Measurements from ENCODE around the gene AKAP6.
"Not testable (repeated sequence)": the region's sequence is repeated elsewhere in the genome, so short reads cannot be mapped to it uniquely, and the experiment has no call there.

The AKAP6 gene

DNA sequence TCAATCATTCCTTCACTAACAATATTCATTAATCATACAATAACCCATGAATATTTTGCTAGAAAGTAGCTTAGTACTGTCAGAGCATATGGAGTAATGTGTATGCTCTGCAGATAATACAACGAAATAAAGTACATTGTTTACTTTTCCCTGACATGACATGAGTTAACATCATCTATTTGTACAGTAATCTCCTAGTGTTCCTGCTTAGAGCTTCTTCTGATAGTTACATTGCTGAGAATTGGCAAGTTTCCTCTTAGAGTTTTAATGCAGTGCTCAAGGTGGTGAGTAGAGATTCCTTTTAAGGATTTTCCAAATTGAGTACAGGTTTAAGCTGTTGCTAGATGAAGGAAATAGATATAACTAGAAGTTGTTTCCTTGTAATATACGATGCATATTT lies 445.1 kb downstream of the AKAP6 start:
- no peak for DNase-seq

GRCh38 chr14:32779840-32780239 lies 450.7 kb downstream of the AKAP6 start:
- DNase-seq: no peak

- DNase-seq: no peak
These were observed 455.3 kb downstream of the AKAP6 start for GRCh38 chr14:32784405-32784804.

DNA sequence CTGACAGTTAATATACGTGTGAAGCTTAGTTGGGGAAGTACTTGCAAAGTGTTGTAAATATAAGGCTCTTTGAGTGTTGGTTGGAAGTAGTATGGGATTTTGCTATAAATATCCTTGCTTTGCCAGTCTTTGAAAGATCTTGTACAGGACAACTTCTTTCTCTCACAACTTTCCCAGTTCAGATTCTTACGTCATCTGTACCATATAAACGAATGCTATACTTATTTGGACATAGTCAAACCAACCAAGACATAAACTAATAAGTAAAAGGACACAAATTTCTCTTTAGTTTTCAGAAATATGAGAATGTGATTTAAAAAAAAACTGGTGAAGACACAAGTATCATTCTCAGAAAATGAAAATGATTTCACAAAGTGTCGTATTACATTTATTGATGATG lies 456.5 kb downstream of the AKAP6 start:
- no peak for DNase-seq

DNA sequence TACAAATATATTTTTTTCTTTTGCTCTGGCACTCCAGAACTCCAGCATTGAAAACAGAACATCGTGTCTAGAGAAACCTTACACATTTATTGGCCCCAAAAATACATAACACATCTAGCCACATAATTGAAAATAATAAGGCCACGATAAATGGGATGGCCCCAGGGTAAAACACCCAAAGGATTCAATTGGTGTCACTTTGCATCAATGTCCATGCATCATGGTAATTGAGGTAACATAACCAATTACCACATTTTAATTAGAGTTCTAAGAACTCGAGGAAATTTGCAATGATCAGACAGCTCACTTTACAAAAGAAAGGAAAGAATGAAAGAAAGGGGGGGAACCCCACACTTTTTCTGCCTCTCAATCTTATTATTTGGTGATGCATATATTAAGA lies 457.8 kb downstream of the AKAP6 start:
- no peak for DNase-seq

DNA sequence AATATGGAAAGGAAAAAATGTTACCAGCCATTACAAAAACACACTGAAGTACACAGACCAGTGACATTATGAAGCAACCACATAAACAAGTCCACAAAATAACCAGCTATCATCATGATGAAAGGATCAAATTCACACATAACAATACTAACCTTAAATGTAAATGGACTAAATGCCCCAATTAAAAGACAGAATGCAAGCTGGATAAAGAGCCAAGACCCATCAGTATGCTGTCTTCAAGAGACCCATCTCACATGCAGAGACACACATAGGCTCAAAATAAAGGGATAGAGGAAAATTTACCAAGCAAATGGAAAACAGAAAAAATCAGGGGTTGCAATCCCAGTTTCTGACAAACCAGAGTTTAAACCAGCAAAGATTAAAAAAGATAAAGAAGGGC lies 463.9 kb downstream of the AKAP6 start:
- not testable (repeated sequence) for DNase-seq

- no peak for DNase-seq
These were observed 471.2 kb downstream of the AKAP6 start for GRCh38 chr14:32800320-32800719.

GRCh38 chr14:32802295-32802694 lies 473.2 kb downstream of the AKAP6 start:
- no peak for DNase-seq

GRCh38 chr14:32805979-32806378 lies 476.9 kb downstream of the AKAP6 start:
- no peak for DNase-seq

DNA sequence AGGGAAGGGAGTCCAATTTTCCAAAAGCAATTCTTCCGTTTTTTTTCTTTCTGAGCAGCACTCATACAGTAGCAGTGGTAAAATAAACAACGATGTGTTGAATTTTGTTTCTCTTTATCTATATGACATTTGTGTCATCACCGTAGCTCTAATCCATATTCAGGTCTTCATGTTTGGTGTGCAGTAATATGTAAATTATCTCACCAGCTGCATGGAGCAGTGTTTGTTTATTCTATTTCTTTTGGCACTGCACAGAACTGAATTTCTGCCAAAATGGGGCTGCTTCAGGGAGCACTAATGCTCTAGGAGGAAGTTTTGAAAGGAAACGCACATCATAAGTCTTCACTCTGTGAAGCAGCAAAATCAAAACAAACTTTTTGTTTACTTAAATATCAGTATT lies 479.5 kb downstream of the AKAP6 start:
- DNase-seq: peak; percentile 61

GRCh38 chr14:32809255-32809654 lies 480.2 kb downstream of the AKAP6 start:
- no peak for DNase-seq

- no peak for DNase-seq
These were observed 484.3 kb downstream of the AKAP6 start for GRCh38 chr14:32813401-32813800.

- no peak for DNase-seq
These were observed 485.6 kb downstream of the AKAP6 start for GRCh38 chr14:32814721-32815120.

DNA sequence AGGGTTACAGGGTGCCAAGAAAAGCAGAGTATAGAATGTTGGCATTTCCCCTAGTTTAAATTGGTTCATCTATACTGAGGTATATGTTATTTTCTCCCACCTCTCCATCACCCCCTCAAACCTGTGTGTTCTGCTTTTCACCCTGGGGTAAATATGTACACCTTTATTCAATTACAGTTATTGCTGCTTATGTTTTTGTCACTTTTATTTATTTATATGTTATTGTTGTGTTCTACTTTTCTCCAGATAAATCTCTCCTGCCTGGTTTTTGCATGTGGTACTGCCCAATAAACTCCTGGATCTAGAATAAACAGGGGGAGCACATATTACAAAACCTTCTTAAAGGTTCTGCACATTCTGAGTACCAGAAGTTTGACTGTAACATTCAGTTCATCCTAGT lies 487.5 kb downstream of the AKAP6 start:
- no peak for DNase-seq

DNA sequence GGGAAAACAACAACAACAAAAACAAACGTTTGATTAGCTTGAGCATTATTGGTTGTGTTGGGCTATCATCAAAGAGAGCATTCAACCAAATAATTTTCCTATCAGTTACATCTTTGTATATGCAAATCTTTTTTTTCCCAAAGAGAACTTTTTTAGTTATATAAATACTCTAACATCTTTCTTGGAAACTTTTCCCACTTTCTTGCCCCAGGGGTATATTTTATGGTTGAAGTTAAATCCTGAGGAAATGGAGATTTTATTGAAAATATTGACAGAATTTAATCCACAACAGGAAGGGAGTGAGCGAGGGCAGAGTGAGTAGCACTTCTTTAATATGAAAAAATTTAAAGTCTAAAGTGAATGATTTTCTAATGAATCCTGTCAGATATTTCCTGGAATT lies 488.7 kb downstream of the AKAP6 start:
- DNase-seq: no peak

DNA sequence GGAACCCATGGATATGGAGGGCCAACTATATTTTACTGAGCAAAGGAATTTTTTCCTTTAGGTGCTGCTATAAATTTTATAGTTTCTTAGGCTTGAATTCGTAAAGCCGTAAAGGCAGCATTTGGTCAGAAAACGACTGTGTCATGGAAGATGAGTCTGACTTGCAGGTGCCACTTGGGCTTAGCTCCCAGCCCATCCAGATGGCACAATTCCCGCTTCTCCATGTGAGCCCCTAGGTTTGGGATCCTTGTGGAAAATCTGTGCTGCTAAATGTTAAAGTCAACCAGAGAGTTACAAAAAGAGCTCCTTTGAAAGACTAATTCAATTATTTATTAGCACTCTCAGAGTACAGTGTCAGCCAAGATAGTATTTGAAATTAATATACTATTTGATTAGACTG lies 489.5 kb downstream of the AKAP6 start:
- no peak for DNase-seq

DNA sequence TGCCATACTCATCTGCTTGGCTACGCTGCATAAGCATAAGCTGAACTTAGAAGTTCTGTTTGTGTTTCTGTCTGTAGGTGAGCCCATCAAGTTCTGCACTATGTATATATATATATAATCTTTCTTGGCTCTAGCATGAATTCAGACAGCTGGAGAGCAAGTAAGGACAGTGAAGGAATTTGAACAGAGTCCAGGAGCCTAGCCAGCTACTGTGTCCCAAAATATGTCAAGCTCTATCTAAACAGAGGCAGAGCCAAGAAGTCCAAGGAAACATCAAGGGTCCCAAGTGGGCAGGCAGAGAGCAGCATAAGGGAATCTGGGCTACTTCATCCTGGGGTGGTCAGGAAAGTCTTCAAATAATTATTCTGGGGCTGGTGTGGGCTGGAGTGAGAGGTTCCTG lies 491.1 kb downstream of the AKAP6 start:
- DNase-seq: no peak

GRCh38 chr14:32820682-32821081 lies 491.6 kb downstream of the AKAP6 start:
- no peak for DNase-seq

GRCh38 chr14:32821964-32822653 lies 493.0 kb downstream of the AKAP6 start:
- DNase-seq: no peak

DNA sequence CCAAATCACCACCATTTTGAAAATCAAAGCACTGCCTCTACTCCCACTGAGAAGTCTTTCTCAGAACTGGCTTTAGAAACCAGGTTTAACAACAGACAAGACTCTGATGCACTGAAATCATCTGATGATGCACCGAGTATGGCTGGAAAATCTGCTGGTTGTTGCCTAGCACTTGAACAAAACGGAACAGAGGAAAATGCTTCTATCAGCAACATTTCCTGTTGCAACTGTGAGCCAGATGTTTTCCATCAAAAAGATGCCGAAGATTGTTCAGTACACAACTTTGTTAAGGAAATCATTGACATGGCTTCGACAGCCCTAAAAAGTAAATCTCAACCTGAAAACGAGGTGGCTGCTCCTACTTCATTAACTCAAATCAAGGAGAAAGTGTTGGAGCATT lies 494.6 kb downstream of the AKAP6 start:
- DNase-seq: no peak

- DNase-seq: no peak
These were observed 495.1 kb downstream of the AKAP6 start for GRCh38 chr14:32824195-32824594.

DNA sequence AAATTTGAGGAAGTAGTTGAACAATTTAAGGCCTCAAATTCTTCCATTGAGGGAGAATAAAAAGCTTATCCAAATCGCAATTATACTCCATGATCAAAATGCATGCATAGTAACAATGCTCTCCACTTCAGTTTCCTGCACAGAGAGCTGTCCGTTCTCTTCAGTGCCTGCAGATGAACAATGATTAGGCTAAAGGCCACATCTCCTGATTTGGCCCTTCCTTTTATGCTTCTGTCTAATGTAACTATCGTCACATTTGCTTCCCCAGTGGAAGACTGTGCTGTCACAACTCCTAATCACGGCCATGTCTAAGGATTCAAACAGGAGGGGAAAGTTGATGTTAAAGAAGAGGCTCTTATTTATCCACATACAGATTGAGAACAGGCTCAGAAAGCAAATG lies 496.0 kb downstream of the AKAP6 start:
- no peak for DNase-seq

DNA sequence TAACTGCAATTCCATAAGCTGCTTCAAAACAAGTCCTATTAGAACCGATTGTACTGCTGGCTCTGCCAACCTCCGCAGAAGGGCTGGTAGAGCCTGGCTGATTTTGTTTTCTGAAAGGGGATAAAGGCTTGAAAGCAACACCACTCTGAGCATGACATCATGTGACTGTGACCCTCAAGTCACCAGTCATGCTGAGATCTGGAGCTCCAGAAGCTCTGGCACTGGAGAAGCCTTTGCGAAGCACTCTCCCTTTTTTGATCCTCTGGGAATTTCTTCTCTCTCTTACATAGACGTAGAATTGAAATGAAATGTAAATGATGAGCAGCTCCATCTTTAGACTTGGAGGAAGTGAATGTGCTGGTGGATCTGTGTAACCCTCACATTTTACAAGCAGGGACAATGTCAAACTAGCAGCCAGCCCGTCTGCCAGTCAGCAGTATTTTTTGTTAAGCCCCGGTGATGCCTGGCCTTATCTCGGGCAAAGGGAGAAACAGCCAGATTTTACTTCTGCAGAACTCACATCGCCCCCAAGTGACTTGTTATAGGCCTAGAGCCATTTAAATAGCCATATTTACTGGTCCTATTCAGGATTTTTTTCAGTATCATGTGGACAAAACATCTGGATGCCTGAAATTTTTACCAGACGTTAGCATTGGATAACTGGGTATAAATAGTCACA lies 497.4 kb downstream of the AKAP6 start:
- no peak for DNase-seq

- no peak for DNase-seq
These were observed 498.4 kb downstream of the AKAP6 start for GRCh38 chr14:32827514-32827913.

GRCh38 chr14:32835924-32836323 lies 506.8 kb downstream of the AKAP6 start:
- DNase-seq: no peak
